GM19397 (cell line): ENCODE data around the gene VWF.
"Not testable (repeated sequence)": the region's sequence is repeated elsewhere in the genome, so short reads cannot be mapped to it uniquely, and the experiment has no call there.

Experiments
- ATAC-seq: cut with Tn5 transposase; IDR thresholded peaks from one replicate; pipeline ENCODE4 v1.9.1; 2021; ENCODE audit warnings: mild to moderate bottlenecking, moderate library complexity; ENCODE audit not compliant: unreplicated experiment

VWF gene

DNA sequence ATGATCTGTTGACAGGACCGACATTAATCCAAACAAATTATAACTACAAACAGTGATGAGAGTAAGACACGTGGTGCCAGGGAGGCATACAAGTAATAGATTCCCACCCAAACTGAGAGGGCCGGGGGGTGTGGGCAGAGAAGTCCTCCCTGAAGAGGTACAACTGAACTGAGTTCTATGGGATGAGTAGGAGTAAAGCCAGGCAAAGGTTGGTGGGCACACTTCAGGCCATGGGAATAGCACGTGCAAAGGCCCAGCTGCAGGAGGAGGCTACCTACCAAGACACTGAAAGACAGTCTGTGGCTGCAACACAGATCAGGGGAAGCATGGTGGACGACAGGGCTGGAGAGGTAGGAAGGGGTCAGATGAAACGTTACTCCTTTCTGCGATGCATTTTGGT is 22.0 kb upstream of the VWF start:
- no peak for ATAC-seq

DNA sequence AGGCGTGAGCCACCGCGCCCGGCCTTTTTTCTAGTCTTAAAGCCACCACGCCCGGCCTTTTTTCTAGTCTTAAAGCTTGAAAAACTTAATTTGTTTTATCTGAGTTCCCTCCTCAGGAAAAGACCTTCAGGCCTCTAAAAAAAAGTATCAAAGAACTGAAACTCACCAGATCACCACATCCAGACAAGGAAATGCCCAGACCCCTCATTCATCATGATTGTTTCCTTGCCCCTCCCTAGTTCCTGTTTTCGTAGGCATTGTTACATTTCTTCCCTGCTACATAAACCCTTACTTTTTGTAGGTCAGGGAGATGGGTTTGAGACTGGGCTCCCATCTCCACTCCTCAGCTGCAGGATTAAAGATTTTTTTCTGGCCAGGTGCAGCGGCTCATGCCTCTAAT is 21.1 kb upstream of the VWF start:
- ATAC-seq: no peak

DNA sequence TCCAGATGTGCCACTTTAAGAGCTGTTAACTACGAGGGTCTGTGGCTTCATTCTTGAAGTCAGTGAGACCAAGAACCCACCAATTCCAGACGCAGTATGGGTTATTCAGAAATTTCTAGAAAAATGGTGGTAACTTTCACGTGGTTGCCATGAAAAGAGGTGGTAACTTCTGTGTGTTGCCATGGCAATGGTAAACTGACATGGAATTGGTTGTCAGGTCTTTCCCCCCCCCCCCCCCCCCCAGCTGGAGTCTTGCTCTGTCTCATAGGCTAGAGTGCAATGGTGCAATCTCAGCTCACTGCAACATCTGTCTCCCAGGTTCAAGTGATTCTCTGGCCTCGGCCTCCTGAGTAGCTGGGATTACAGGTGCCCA is 18.8 kb upstream of the VWF start:
- no peak for ATAC-seq

DNA sequence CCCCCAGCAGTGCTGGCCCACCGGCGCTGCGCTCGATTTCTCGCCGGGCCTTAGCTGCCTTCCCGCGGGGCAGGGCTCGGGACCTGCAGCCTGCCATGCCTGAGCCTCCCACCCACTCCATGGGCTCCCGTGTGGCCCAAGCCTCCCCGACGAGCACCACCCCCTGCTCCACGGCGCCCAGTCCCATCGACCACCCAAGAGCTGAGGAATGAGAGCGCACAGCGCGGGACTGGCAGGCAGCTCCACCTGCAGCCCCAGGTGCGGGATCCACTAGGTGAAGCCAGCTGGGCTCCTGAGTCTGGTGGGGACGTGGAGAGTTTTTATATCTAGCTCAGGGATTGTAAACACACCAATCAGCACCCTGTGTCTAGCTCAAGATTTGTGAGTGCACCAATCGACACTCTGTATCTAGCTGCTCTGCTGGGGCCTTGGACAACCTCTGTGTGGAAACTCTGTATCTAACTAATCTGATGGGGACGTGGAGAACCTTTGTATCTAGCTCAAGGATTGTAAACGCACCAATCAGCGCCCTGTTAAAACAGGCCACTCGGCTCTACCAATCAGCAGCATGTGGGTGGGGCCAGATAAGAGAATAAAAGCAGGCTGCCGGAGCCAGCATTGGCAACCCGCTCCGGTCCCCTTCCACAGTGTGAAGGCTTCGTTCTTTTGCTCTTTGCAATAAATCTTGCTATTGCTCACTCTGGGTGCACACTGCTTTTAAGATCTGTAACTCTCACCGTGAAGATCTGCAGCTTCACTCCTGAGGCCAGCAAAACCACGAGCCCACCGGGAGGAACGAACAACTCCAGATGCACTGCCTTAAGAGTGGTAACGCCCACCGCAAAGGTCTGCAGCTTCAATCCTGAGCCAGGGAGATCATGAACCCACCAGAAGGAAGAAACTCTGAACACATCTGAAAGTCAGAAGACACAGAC is 18.2 kb upstream of the VWF start:
- not testable (repeated sequence) for ATAC-seq

DNA sequence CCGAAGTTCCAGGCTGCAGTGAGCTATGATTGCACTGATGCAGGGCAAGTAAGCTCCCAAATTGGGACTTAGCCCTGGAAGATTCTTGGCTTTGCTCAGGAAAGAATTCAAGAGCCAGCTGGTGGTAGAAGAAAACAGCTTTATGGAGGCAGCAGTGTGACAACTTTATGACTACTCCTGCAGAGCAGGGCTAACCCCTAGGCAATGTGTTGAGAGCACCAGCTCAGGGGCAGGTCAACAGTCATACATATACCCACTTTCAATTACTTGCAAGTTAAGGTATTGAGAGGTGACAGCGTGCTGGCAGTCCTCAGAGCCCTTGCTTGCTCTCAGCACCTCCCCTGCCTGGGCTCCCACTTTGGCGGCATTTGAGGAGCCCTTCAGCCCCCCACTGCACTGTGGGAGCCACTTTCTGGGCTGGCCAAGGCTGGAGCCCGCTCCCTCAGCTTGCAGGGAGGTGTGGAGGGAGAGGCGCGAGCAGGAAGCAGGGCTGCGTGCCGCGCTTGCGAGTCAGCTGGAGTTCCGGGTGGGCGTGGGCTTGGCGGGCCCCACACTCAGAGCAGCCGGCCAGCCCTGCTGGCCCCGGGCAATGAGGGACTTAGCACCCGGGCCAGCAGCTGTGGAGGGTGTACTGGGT is 17.4 kb upstream of the VWF start:
- not testable (repeated sequence) for ATAC-seq

DNA sequence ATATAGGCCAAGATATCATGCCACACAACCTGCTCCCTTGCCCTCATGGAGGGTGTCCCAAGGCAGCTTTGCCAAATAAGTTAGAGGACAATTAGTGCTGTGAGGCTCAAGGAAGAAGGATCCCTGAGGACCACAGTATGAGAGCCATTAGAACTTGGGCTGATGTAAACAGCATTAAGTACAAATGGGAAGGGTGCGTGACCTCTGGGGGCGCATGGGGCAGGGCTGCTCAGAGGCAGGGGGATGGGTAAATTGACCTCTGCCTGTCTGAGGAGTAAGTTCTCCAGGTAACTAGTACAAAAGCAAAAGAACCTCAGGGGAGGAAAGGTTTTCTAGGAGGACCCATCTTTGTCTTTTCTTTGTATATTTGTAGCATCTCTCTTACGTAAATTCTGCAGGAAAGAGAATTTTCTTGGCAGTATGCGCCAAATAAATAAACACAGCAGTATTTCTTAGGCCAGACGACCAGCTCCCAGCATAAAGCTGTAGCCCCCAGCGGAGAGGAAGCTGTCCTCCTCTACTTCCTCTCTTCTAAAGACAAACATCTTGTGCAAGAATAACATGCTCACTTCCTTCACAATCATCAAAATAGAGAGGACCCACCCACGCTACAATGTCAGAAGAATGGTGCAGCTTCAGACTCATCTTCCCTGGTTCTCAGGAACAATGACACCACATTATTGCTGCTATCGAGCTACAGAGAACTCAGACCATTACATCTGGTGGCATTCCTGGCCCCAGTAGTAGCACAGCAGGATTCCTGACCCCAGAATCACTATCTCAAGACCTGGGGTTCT is 16.4 kb upstream of the VWF start:
- ATAC-seq: no peak

DNA sequence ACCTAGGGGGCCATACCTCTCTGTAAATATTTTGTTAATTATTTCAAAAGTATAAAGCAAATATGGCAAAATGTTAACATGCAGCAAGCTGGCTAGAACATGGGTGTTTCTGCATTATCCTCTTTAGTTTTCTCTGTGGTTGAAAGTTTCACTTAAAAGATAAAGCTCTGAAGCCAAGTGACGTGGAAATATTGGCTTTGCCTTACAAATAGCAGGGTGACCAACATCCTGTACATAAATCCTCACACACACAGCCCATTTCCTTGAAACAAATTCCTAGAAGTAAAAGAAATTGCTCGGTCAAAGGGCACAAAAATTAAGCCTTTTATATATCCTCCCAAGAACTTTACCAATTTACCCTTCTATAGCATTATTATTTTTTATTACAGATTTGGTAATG is 10.6 kb upstream of the VWF start:
- no peak for ATAC-seq

DNA sequence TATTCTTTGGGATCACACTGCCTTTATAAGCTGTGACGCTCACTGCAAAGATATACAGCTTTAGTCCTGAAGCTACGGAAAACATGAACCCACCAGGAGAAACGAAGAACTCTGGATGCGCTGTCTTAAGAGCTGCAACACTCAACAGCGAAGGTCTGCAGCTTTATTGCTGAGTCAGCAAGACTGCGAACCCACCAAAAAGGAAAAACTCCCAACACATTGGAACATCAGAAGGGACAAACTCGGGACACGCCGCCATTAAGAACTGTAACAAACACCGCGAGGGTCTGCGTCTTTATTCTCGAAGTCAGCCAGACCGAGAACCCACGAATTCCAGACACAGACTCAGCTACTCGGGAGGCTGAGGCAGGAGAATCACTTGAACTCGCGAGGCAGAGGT is 9.2 kb upstream of the VWF start:
- ATAC-seq: no peak

DNA sequence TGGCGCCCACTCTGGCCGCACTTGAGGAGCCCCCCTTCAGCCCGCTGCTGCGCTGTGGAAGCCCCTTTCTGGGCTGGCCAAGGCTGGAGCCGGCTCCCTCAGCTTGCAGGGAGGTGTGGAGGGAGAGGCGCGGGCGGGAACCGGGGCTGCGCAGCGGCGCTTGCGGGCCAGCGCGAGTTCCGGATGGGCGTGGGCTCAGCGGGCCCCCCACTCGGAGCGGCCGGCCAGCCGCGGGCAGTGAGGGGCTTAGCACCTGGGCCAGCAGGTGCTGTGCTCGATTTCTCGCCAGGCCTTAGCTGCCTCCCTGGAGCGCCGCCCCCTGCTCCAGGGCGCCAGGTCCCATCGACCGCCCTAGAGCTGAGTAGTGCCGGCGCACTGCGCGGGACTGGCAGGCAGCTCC is 8.0 kb upstream of the VWF start:
- no peak for ATAC-seq

DNA sequence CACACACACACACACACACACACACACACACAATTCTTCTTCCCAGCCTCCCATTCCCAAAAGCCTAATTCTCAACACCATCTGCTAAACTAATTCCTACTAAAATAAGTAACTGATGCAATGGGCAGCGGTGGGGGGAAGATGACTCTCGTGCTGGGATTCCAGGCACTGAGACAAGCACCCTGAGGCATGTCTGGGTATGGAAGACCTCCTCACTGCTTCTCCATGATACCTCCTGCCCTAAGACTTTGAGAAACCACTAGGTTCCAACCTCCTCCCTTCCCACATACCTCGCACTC is 789 bp upstream of the VWF start:
- no peak for ATAC-seq

DNA sequence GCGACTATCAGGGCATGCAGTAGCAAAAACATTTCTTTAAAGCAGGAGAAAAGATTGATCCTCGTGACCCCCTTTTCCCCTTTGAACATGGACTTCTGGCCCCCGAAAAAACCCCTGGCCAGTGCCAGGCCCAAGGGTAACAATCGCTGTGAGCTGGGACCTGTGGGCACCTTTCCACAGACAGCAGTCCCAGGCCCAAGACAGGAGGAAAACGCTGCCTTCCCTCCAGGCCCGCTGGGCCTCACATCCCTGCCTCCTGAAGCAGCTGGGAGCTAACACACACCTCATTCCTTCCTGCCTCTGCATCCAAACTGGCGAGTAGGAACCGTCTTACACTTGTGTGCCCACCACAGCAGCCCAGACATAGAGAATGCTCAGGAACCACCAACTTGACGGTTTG is 1.2 kb downstream of the VWF start:
- ATAC-seq: no peak

DNA sequence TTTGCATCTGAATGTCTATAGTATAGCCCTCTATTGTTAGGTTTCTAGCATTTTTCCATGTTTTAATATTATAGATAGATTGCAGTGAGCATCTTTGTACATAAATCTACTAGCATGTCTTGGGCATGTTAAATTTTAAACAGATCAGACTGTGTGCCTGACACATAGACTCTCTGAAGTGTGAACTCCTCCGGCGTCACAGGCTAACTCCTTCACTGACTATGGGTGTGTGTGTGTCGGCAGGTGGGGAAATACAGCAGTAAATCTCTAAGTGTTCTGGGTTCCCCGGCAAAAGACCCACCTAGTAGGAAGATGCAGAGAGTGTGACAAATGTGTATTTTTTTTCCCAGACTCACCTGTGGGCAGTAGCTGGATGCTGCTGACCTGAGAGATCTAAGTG is 2.3 kb downstream of the VWF start:
- no peak for ATAC-seq

DNA sequence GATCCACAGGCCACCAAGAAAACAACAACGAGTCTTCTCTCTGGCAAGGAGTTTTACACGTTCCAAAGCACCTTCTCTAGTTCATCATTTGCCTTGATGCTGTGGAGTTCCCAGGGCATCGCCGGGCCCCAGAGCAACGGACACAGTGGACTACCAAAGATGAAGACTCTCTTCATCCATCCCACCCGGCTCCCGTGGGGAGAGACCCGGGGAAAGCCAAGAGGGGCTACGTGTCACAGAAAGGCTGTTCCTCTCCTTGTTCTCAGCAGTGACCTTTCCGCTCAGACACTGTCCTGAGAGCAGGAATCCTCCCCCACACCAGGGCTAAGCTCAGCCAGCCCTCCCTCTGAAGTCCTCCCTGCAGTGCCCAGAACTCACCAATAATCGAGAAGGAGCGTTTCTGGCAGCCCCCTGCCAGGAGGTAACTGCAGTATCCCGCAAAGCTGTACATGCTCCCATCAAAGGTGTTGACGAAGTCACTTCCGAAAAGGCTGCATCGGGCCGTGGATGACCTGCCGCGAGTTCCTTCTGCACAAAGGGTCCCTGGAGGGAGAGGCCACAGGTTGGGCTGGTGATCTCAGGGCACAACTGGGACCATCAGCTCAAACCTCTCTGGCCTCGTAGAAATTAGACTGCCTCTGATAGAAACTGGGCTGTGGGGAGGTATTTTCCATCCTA is 3.5 kb downstream of the VWF start:
- no peak for ATAC-seq

DNA sequence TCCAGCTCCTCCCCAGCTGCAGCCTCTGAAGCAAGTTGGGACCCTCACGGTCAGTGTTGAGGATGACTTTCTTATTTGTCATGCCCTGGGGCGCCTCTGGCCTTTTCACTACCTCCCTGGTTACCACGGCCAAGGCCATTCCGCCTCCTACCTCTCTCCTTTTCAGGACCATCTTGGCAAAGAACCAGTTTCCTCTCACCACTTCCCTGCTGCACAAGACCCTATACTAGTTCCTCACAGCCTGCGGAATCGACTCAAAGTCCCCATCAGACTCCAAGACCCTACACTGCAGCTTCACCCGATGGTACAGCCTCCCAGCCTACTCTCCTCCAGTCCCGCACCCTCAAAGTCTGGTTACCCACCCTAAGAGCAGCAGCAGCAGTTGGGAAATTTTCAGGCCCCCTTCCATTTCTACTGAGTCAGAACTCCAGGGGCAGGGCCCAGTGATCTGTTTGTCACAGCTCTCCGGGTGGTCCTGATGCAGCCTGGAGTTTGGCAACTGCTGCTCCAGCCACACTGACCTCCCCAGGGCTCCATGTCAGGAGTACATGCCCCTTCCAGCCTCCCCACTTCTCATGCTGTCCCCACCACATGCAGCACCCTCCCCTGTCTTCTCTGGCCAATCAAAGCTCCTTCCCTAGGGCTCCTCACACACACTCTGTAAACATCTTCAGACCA is 5.4 kb downstream of the VWF start:
- ATAC-seq: no peak

DNA sequence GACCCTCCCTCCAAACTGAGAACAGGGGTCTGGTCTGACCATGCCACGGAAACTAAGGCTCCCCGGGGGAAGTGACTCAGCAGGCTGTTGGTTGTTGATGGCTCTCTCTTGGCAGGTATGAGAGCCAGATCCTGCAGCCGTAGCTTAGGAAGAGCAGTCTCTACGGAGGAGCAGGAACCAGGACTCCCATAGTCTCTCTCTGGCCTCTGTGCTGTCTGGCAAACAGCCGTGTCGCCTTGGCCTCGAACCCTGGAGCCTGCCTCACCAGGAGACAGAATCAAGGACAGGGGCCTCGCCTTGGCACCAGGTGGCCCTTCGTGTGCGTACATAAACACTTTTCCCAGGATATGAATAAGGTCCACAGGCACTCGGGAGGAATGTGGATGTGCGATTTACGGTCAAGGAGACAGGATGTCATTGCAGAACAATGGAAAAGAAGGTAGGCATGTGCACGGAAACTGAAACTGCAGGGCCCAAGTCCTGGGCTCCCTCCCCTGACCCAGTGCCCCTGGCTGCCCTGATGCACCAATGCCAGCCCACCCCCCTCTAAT is 7.9 kb downstream of the VWF start:
- no peak for ATAC-seq

DNA sequence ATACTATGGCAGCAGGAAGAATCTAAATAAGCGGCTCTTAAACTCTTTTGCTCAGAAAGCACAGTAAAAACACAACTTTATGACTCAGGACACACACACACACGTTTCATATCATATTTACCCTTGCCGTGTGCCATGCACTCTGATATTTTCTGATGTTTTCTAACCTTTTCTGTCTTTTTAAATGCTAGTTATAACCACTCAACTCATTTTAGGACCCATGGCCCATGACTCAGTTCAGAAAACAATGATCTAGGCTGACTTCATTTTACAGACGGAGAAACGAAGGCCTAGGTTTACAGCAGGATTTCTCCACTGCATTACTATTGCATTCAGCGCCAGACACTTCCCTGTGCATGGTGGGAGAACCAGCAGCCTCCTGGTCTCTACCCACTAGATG is 9.1 kb downstream of the VWF start:
- ATAC-seq: no peak

DNA sequence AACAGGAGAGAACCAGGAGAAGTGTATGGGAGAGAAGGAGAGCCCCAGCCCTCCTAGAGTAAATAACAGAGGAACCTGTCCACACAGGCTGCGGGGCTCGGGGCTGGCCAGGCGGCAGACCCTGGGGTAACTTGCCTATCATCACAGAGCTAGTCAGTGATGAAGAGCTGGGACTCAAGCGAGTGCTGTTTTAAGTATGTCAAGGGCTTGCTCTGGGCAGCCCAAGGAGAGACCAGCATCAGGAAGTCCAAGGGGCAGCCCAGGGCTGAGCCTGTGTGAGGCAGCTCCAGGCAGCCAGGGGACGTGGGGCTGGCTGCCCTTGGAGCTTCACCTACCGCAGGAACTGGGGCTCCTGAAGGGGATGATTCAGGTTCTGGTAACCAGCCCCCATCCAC is 10.0 kb downstream of the VWF start:
- no peak for ATAC-seq

DNA sequence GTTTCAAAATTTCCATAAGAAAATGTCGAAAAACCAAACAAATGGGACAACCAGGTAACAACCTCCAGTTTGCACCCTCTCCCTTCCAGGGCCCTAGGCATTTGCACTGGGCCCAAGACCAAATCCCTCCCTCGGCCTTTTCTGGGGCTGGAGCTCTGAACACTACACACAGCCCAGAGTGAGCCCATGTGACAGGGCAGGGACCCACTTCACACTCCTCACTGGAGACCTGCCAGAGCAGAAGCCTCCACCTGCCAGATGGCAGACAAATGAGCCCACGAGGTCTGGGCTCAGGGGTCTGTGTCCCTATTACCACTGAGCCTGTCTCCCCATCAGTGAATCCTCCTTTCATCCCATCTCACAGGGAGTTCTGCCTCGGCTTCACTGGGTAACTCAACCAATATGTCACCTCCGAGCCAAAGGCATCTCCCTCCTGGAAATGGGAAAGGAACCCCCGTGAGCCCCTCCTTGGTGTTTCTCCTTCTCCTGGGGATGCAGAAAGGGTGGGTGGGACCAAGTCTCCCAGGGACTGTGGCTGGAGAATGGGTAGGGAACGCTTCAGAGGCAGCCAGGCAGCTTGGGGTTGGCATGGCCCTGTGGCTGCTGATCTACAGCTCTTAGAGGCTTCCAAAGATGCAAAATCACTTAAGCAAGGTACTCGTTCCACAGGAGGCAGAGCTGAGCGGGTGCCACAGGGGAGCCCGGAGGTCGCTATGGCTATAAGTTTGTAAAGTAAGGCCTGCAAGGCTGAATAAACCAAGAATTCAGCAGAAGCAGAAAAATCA is 10.6 kb downstream of the VWF start:
- no peak for ATAC-seq

DNA sequence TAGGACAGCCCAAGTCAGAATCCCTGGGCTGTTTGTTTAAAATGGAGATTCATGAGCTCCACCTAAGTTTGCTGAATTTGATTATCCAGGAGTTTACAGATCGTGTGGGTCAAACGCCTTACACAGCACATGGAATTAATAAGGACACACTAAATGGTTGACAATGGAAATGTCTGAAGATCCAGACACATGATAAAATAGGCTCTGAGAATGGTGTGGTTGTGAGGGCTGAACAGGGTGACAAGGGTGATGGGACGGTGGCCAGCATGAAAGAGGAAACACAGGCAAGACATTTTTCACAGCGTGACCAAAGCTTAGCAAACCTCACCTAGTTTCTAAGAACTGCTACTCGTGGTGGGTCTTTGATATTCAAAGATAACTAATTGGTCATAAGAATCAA is 12.5 kb downstream of the VWF start:
- ATAC-seq: no peak

DNA sequence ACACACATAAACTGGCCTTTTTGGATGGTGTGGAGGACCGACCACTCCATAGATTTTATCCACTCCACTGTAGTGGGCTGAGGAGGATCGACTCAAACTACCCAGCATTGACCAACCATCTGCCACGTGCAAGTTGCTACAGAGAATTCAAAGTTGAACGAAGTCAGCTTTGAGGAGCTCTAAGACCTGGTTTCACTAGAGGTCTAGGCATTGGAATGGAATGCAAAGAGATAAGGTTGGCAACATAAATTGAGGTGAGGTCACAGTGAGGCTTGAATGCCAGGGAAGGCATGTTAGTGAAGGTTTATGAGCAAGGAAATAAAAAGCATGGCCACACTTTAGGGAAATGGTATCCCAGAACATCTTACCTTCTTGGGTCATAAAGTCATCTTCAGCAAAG is 14.5 kb downstream of the VWF start:
- ATAC-seq: no peak
